ENCODE data around the gene NCOA7.

- TF ChIP-seq CTCF (IDR thresholded peaks at IDR 0.05) (no peak), POLR2A (IDR thresholded peaks at IDR 0.05) (no peak)
These were observed 44.5 kb downstream of the NCOA7 start for GRCh38 chr6:125835221-125835744.

Data from thyroid gland (tissue), 4 donors.